ENCODE results near the gene NUP153. TPM values are rescaled to one million over a fixed set of nuclear protein-coding genes. Genes with fewer than 3 reads are reported as not detected.

NUP153 gene
- total and polyA plus RNA-seq, 2 of the 8 experiments (the other 6 are each of a cell fraction or from before 2014, with no cell fraction given), result 47.0 to 84.8 TPM

DNA sequence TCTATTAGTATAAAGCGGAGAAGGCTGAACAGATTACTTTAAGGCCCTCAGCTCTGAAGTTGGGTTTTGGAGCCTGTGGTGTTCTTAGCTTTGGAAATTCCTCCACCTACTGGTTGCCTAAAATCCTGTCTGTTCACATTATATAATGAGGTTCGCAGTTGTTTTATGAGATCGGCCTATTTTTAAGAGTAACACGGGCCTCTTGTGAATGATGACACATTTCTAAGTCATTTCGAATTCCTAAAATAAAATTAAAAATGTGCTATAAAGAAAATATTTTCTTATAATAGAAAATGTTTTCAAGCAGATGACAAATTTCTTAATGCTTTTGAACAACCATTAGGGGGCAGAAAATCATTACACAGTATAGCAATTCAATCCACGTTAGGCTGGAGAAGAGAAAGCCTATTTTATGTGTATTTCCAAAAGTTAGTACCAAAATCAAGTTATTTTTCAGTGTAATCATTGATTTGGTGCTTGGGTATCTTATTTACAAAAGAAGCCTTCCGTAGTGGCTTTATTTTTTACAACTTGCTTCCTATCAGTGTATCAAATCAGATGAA lies 122.4 kb downstream of the NUP153 start:
- no peak overlapping the region for H3K4ac ChIP-seq (replicated peaks; ENCODE audit: insufficient read length, low read depth, low read length)
- no peak overlapping the region for H4K8ac ChIP-seq (ENCODE audit: extremely low read depth, insufficient read depth, low read length)
- no peaks in the 10 kb centered on the region; a peak in 1 of 4 replicates for H3K9me3 ChIP-seq (ENCODE audit: insufficient read depth in 2 of 2, low read depth in 1 of 2, low read length in 1 of 2)
- no peaks in the 10 kb centered on the region for H3K79me1 ChIP-seq (ENCODE audit: low read depth, low read length)
- H3K4me2 ChIP-seq (ENCODE audit: insufficient read depth in 1 of 2, low read depth in 2 of 2, low read length in 2 of 2), result no peak overlapping the region
- H2AFZ ChIP-seq (ENCODE audit: low read length), result no peak overlapping the region
- H2AK5ac ChIP-seq (ENCODE audit: low read depth, low read length), result no peak overlapping the region
- no peak overlapping the region for H3K14ac ChIP-seq (ENCODE audit: insufficient read length)
- H3K23me2 ChIP-seq (ENCODE audit: low read depth, low read length), result peaks cover 3% of the 10 kb centered on the region; the same call in 1 of the 2 replicates
- FAIRE-seq, result peak; percentile 55
- no peaks in the 10 kb centered on the region; a peak in 1 of 7 replicates for H3K27me3 ChIP-seq (replicated peaks in 1 of 4; ENCODE audit: control insufficient read depth in 3 of 4, extremely low read depth in 1 of 4, insufficient read depth in 3 of 4, low read length in 3 of 4)
- no peak overlapping the region for H3K27ac ChIP-seq (ENCODE audit: low read depth, low read length)
- CTCF ChIA-PET (ENCODE audit: partially characterized antibody), result interaction anchor here (0.6 to 2.8 kb wide), 39 partner anchors 9 to 529 kb away, joined by 3 to 15 read pairs (median 3); partner anchors contain the start of gene FAM8A1
- H3K79me2 ChIP-seq (ENCODE audit: control insufficient read depth in 1 of 2, insufficient read depth in 2 of 2, low read length in 2 of 2), result no peaks in the 10 kb centered on the region
- H2BK15ac ChIP-seq (ENCODE audit: low read length), result no peak overlapping the region
- no peak overlapping the region for H3K4me3 ChIP-seq (ENCODE audit: extremely low read depth in 1 of 4, insufficient read depth in 2 of 4, low read depth in 3 of 4, low read length in 4 of 4)
- H4K5ac ChIP-seq (ENCODE audit: insufficient read length, low read depth, low read length), result no peak overlapping the region
- H4K91ac ChIP-seq (replicated peaks; ENCODE audit: insufficient read length, low read length), result no peak overlapping the region
- H3K23ac ChIP-seq (ENCODE audit: insufficient read length), result no peak overlapping the region
- H3K4me1 ChIP-seq (replicated peaks in 1 of 4; ENCODE audit: control insufficient read depth in 3 of 4, insufficient read depth in 4 of 4, low read length in 3 of 4), result no peaks in the 10 kb centered on the region
- 46% methylated on average over 7 of the region's 7 CpGs; no CpG with 5 or more reads in 1 of the 2 experiments for WGBS, 2 experiments (ENCODE audit: extremely low coverage in 1 of 2, insufficient coverage in 1 of 2, insufficient read length in 1 of 2, insufficient replicate concordance in 2 of 2, low coverage in 1 of 2, low lambda C conversion rate in 2 of 2, missing lambda C conversion rate in 1 of 2)
- DNase-seq (ENCODE audit: low read depth in 1 of 2, low spot score in 2 of 2), result no peak
- H3K18ac ChIP-seq (ENCODE audit: extremely low read depth, low read length), result no peak overlapping the region
- no peak overlapping the region for H2BK5ac ChIP-seq (ENCODE audit: low read depth, low read length)
- H3K56ac ChIP-seq (replicated peaks; ENCODE audit: insufficient read length, low read depth, low read length), result no peak overlapping the region
- H4K20me1 ChIP-seq (replicated peaks in 1 of 2; ENCODE audit: control insufficient read depth in 1 of 2, insufficient read depth in 2 of 2, low read length in 2 of 2), result no peaks in the 10 kb centered on the region
- no peak overlapping the region for H3K9ac ChIP-seq (replicated peaks in 1 of 4; ENCODE audit: extremely low read depth in 1 of 4, low read depth in 3 of 4, low read length in 3 of 4)
- H2BK120ac ChIP-seq (replicated peaks; ENCODE audit: low read depth, low read length), result no peak overlapping the region
- no peak overlapping the region for H2BK20ac ChIP-seq (ENCODE audit: low read length)
- POLR2A ChIA-PET (ENCODE audit: partially characterized antibody), result no interaction called here
- no peak overlapping the region for H2BK12ac ChIP-seq (ENCODE audit: low read depth, low read length)
- no peaks in the 10 kb centered on the region for H3K36me3 ChIP-seq (ENCODE audit: control insufficient read depth in 2 of 4, insufficient read depth in 4 of 4, low read length in 3 of 4)
- TF ChIP-seq, protein P1, sequence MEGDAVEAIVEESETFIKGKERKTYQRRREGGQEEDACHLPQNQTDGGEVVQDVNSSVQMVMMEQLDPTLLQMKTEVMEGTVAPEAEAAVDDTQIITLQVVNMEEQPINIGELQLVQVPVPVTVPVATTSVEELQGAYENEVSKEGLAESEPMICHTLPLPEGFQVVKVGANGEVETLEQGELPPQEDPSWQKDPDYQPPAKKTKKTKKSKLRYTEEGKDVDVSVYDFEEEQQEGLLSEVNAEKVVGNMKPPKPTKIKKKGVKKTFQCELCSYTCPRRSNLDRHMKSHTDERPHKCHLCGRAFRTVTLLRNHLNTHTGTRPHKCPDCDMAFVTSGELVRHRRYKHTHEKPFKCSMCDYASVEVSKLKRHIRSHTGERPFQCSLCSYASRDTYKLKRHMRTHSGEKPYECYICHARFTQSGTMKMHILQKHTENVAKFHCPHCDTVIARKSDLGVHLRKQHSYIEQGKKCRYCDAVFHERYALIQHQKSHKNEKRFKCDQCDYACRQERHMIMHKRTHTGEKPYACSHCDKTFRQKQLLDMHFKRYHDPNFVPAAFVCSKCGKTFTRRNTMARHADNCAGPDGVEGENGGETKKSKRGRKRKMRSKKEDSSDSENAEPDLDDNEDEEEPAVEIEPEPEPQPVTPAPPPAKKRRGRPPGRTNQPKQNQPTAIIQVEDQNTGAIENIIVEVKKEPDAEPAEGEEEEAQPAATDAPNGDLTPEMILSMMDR (IDR thresholded peaks at IDR 0.05; ENCODE audit: control extremely low read depth in 1 of 3, insufficient read depth in 1 of 3, low read depth in 1 of 3, low read length in 3 of 3), result peak in 2 of 3 experiments; percentile 55 to 84; a peak in 3 of 4 replicates
- TF ChIP-seq SIRT6 (IDR thresholded peaks at IDR 0.05; ENCODE audit: low read length), result no peak
- TF ChIP-seq, protein P2, sequence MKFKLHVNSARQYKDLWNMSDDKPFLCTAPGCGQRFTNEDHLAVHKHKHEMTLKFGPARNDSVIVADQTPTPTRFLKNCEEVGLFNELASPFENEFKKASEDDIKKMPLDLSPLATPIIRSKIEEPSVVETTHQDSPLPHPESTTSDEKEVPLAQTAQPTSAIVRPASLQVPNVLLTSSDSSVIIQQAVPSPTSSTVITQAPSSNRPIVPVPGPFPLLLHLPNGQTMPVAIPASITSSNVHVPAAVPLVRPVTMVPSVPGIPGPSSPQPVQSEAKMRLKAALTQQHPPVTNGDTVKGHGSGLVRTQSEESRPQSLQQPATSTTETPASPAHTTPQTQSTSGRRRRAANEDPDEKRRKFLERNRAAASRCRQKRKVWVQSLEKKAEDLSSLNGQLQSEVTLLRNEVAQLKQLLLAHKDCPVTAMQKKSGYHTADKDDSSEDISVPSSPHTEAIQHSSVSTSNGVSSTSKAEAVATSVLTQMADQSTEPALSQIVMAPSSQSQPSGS (IDR thresholded peaks at IDR 0.05; ENCODE audit: low read length), result no peak
